Activated CD8-positive, alpha-beta T cell treated with anti-CD3 and anti-CD28 coated beads for 36 hours (primary cell): ENCODE data around the gene RPS19BP1. TPM values are rescaled to one million over a fixed set of nuclear protein-coding genes. Genes with fewer than 3 reads are reported as not detected.

Experiments used
- ATAC-seq: fragments of 200-7000 bp; cut with Tn5 transposase; one replicate; pipeline ENCODE4 v1.10.0; 2021; ENCODE audit warnings: mild to moderate bottlenecking, moderate library complexity
- CTCF ChIA-PET: fragments of 350-600 bp; sonication (Branson Sonifier 250); formaldehyde crosslinking; loops from one replicate; lab custom pipeline; 2021; ENCODE audit warnings: antibody characterized with exemption; lab: Charles Lee
- POLR2A ChIA-PET: fragments of 350-600 bp; sonication (Branson Sonifier 250); formaldehyde crosslinking; loops from one replicate; lab custom pipeline; 2021; ENCODE audit warnings: antibody characterized with exemption; lab: Charles Lee
- DNase-seq: peaks from one replicate; pipeline ENCODE4 v3.0.0-alpha.2; 2020
- H3K27ac Mint-ChIP-seq: one replicate; pipeline ENCODE4 v1.8.0; 2021; ENCODE audit warnings: mild to moderate bottlenecking, mixed read lengths
- H3K27me3 Mint-ChIP-seq: one replicate; pipeline ENCODE4 v1.8.0; 2021; ENCODE audit warnings: mixed read lengths
- H3K36me3 Mint-ChIP-seq: one replicate; pipeline ENCODE4 v1.8.0; 2021; ENCODE audit warnings: low read depth, mixed read lengths
- H3K4me1 Mint-ChIP-seq: one replicate; pipeline ENCODE4 v1.8.0; 2021; ENCODE audit warnings: low read depth, mixed read lengths
- H3K4me3 Mint-ChIP-seq: one replicate; pipeline ENCODE4 v1.8.0; 2021; ENCODE audit warnings: mild to moderate bottlenecking, moderate library complexity, mixed read lengths
- H3K9me3 Mint-ChIP-seq: one replicate; pipeline ENCODE4 v1.8.0; 2021; ENCODE audit warnings: mixed read lengths
- CTCF ChIP-seq: fragments of 200-600 bp; IDR thresholded peaks from one replicate; pipeline ENCODE4 v1.8.0; 2022; ENCODE audit warnings: antibody characterized with exemption, mild to moderate bottlenecking
- intact Hi-C: fragments of 100-400 bp; cut with micrococcal nuclease; formaldehyde crosslinking; loops from one replicate; pipeline ENCODE4 v1.10.0; 2022
- total RNA-seq, 2 experiments: library from RNA; stranded (reverse); gene quantifications; one replicate each; pipeline ENCODE4 v1.2.3, GENCODE V29; 2021

The RPS19BP1 gene
- total RNA-seq, 2 experiments from 2014 or later = 68.5 to 71.7 TPM

- peaks cover 28% of the 10 kb centered on the region for H3K27me3 Mint-ChIP-seq
- intact Hi-C loops = no loop called here
Measured at GRCh38 chr22:39556970-39557841, 24.7 kb upstream of the RPS19BP1 start.

GRCh38 chr22:39554151-39554550 is 21.6 kb upstream of the RPS19BP1 start:
- H3K9me3 Mint-ChIP-seq = no peaks in the 10 kb centered on the region
- TF ChIP-seq CTCF = no peak
- peaks cover 32% of the 10 kb centered on the region for H3K27me3 Mint-ChIP-seq
- CTCF ChIA-PET = no interaction called here
- ATAC-seq (no peak), DNase-seq (no peak)
- H3K36me3 Mint-ChIP-seq = no peaks in the 10 kb centered on the region
- intact Hi-C loops = no loop called here
- H3K27ac Mint-ChIP-seq = no peak overlapping the region
- H3K4me1 Mint-ChIP-seq = peaks cover 2% of the 10 kb centered on the region
- POLR2A ChIA-PET = no interaction called here
- H3K4me3 Mint-ChIP-seq = no peak overlapping the region

More at GRCh38 chr22:39556970-39557841, 24.7 kb upstream of the RPS19BP1 start:
- H3K27ac Mint-ChIP-seq = no peak overlapping the region
- TF ChIP-seq CTCF = no peak
- DNase-seq (peak; percentile 49), ATAC-seq (peak; percentile 50)
- POLR2A ChIA-PET = interaction anchor here (1.2 kb wide), 1 partner anchor 104 kb away, joined by 3 read pairs; no protein-coding TSS in a partner anchor
- H3K36me3 Mint-ChIP-seq = no peaks in the 10 kb centered on the region
- CTCF ChIA-PET = interaction anchor here (0.7 to 3.9 kb wide), 5 partner anchors 20 to 480 kb away, joined by 3 to 18 read pairs (median 3); no protein-coding TSS in a partner anchor
- H3K9me3 Mint-ChIP-seq = no peaks in the 10 kb centered on the region
- H3K4me3 Mint-ChIP-seq = peak overlapping the region; percentile 14
- H3K4me1 Mint-ChIP-seq = peaks cover 2% of the 10 kb centered on the region

GRCh38 chr22:39553429-39553828 is 20.9 kb upstream of the RPS19BP1 start:
- POLR2A ChIA-PET = no interaction called here
- Mint-ChIP-seq H3K4me1 (peaks cover 2% of the 10 kb centered on the region), H3K27ac (no peak overlapping the region), H3K4me3 (no peak overlapping the region), H3K36me3 (no peaks in the 10 kb centered on the region), H3K27me3 (peaks cover 25% of the 10 kb centered on the region), H3K9me3 (no peaks in the 10 kb centered on the region)
- intact Hi-C loops = no loop called here
- DNase-seq (no peak), ATAC-seq (no peak)
- TF ChIP-seq CTCF = no peak
- CTCF ChIA-PET = interaction anchor here (2.0 kb wide), 1 partner anchor 18 kb away, joined by 11 read pairs; no protein-coding TSS in a partner anchor

GRCh38 chr22:39547587-39547947 is 15.0 kb upstream of the RPS19BP1 start:
- H3K27ac Mint-ChIP-seq = no peak overlapping the region
- peaks cover 28% of the 10 kb centered on the region for H3K27me3 Mint-ChIP-seq
- peaks cover 11% of the 10 kb centered on the region for H3K4me1 Mint-ChIP-seq
- no peak for ATAC-seq
- no peak for DNase-seq
- H3K36me3 Mint-ChIP-seq = no peaks in the 10 kb centered on the region
- TF ChIP-seq CTCF = no peak
- no peak overlapping the region for H3K4me3 Mint-ChIP-seq
- ChIA-PET CTCF (interaction anchor here (1.1 kb wide), 1 partner anchor 14 kb away, joined by 4 read pairs; no protein-coding TSS in a partner anchor), POLR2A (no interaction called here)
- no peaks in the 10 kb centered on the region for H3K9me3 Mint-ChIP-seq
- intact Hi-C loops = loop anchor here (10.0 kb wide), 1 partner anchor 67 kb away; no protein-coding TSS in a partner anchor
